ENCODE results near the gene TMOD1. TPM values are rescaled to one million over a fixed set of nuclear protein-coding genes. Genes with fewer than 3 reads are reported as not detected.

TMOD1 gene
- total and polyA plus RNA-seq, 9 of the 15 experiments (the other 6 are each of a cell fraction or from before 2014, with no cell fraction given) = 7.1 to 41.2 (median 14.2) TPM

- TF ChIP-seq GATAD2B (IDR thresholded peaks at IDR 0.05; ENCODE audit: borderline replicate concordance) (peak; percentile 65), RBM25 (IDR thresholded peaks at IDR 0.05; ENCODE audit: low read depth, low read length, severe bottlenecking) (no peak), CAMTA2 (CRISPR knock-in tag; conservative IDR thresholded peaks at IDR 0.05) (no peak), PCBP2 (IDR thresholded peaks at IDR 0.05; ENCODE audit: low read depth, low read length, poor library complexity, severe bottlenecking) (no peak), ZNF121 (CRISPR knock-in tag; conservative IDR thresholded peaks at IDR 0.05) (no peak), SUPT5H (IDR thresholded peaks at IDR 0.05) (no peak), BRD9 (IDR thresholded peaks at IDR 0.05; ENCODE audit: low read depth, partially characterized antibody) (no peak), MAFG (tag; conservative IDR thresholded peaks at IDR 0.05) (no peak), ZNF311 (CRISPR knock-in tag; IDR thresholded peaks at IDR 0.05) (no peak), LCOR (CRISPR knock-in tag; IDR thresholded peaks at IDR 0.05) (no peak), AFF4 (CRISPR knock-in tag; IDR thresholded peaks at IDR 0.05) (no peak), KLF6 (CRISPR knock-in tag; IDR thresholded peaks at IDR 0.05; ENCODE audit: borderline replicate concordance) (no peak), E2F6 (IDR thresholded peaks at IDR 0.05; ENCODE audit: borderline replicate concordance in 1 of 2, extremely low read depth in 1 of 2, insufficient read depth in 1 of 2, insufficient read length in 1 of 2, low read depth in 1 of 2, low read length in 1 of 2, poor library complexity in 1 of 2, severe bottlenecking in 1 of 2) (peak in 1 of 2 experiments; percentile 36), KHSRP (IDR thresholded peaks at IDR 0.05) (no peak), ZNF445 (CRISPR knock-in tag; IDR thresholded peaks at IDR 0.05; ENCODE audit: low read depth) (no peak), ZNF707 (CRISPR knock-in tag; conservative IDR thresholded peaks at IDR 0.05) (no peak), PHF20 (IDR thresholded peaks at IDR 0.05; ENCODE audit: partially characterized antibody) (no peak), TRIM25 (IDR thresholded peaks at IDR 0.05; ENCODE audit: borderline replicate concordance) (no peak), ZBTB17 (CRISPR knock-in tag; IDR thresholded peaks at IDR 0.05) (no peak)
- TF ChIP-seq, protein P1, sequence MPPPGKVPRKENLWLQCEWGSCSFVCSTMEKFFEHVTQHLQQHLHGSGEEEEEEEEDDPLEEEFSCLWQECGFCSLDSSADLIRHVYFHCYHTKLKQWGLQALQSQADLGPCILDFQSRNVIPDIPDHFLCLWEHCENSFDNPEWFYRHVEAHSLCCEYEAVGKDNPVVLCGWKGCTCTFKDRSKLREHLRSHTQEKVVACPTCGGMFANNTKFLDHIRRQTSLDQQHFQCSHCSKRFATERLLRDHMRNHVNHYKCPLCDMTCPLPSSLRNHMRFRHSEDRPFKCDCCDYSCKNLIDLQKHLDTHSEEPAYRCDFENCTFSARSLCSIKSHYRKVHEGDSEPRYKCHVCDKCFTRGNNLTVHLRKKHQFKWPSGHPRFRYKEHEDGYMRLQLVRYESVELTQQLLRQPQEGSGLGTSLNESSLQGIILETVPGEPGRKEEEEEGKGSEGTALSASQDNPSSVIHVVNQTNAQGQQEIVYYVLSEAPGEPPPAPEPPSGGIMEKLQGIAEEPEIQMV (tag; conservative IDR thresholded peaks at IDR 0.05; ENCODE audit: low read depth) = no peak
These were observed at the start of gene TMOD1 (continued) for GRCh38 chr9:97501177-97501971.

Data from K562 (cell line).